Measurements from ENCODE around the gene MIX23.

DNA sequence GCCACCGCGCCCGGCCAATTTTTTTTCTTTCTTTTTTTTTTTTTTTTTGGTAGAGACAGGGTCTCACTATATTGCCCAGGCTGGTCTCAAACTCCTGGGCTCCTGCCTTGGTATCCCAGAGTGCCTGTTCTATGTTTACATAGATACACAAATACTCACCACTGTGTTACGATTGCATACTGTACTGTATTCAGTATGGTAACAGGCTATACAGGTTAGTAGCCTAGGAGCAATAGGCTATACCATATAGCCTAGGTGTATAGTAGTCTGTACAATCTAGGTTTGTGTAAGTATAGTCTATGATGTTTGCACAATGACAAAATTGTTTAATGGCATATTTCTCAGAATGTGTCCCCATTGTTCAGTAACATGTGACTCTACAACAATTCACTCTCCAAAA is 31.4 kb downstream of the MIX23 start:
- TF ChIP-seq, protein P1, sequence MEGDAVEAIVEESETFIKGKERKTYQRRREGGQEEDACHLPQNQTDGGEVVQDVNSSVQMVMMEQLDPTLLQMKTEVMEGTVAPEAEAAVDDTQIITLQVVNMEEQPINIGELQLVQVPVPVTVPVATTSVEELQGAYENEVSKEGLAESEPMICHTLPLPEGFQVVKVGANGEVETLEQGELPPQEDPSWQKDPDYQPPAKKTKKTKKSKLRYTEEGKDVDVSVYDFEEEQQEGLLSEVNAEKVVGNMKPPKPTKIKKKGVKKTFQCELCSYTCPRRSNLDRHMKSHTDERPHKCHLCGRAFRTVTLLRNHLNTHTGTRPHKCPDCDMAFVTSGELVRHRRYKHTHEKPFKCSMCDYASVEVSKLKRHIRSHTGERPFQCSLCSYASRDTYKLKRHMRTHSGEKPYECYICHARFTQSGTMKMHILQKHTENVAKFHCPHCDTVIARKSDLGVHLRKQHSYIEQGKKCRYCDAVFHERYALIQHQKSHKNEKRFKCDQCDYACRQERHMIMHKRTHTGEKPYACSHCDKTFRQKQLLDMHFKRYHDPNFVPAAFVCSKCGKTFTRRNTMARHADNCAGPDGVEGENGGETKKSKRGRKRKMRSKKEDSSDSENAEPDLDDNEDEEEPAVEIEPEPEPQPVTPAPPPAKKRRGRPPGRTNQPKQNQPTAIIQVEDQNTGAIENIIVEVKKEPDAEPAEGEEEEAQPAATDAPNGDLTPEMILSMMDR (conservative IDR thresholded peaks at IDR 0.05; ENCODE audit: low read depth, low read length): no peak
- no peak for TF ChIP-seq EZH2 (IDR thresholded peaks at IDR 0.05; ENCODE audit: borderline replicate concordance, low read depth, low read length, poor library complexity, severe bottlenecking)
